Liver (tissue), 9 donors: Measurements from ENCODE around the gene SEZ6. TPM values are rescaled to one million over a fixed set of nuclear protein-coding genes. Genes with fewer than 3 reads are reported as not detected.

Source experiments
- DNase-seq: peaks from one replicate; pipeline ENCODE4 v3.0.0-alpha.2; 2017; ENCODE audit warnings: low spot score
- H3K27ac ChIP-seq, 2 donors: one replicate each; pipeline ENCODE4 v1.7.0; 2013; ENCODE audit warnings: inconsistent platforms in 2 of 2, low read length in 2 of 2, control low read depth in 1 of 2, low read depth in 1 of 2, mild to moderate bottlenecking in 1 of 2
- H3K27me3 ChIP-seq, 4 donors: one replicate each; pipeline versions ENCODE4 v1.6.1 to v1.7.0; 2013; ENCODE audit warnings: low read length in 3 of 4, inconsistent platforms in 1 of 4, mild to moderate bottlenecking in 1 of 4, moderate library complexity in 1 of 4; ENCODE audit not compliant: control insufficient read depth in 4 of 4, insufficient read depth in 4 of 4
- H3K36me3 ChIP-seq, 4 donors: one replicate each; pipeline versions ENCODE4 v1.6.1 to v1.7.0; 2013; ENCODE audit warnings: low read length in 3 of 4, mild to moderate bottlenecking in 3 of 4, low read depth in 1 of 4, moderate library complexity in 1 of 4; ENCODE audit not compliant: control insufficient read depth in 4 of 4, insufficient read depth in 3 of 4
- H3K4me1 ChIP-seq, 4 donors: one replicate each; pipeline versions ENCODE4 v1.6.1 to v1.7.0; 2013; ENCODE audit warnings: low read length in 3 of 4, mild to moderate bottlenecking in 3 of 4, moderate library complexity in 1 of 4; ENCODE audit not compliant: control insufficient read depth in 4 of 4, insufficient read depth in 4 of 4
- H3K4me3 ChIP-seq, 3 donors: one replicate each; pipeline versions ENCODE4 v1.6.1 to v1.7.0; 2013; ENCODE audit warnings: low read length in 3 of 3, control low read depth in 1 of 3, low read depth in 1 of 3, mild to moderate bottlenecking in 1 of 3
- H3K9ac ChIP-seq, 2 donors: one replicate each; pipeline ENCODE4 v1.7.0; 2013; ENCODE audit warnings: low read length in 2 of 2, mild to moderate bottlenecking in 2 of 2, moderate library complexity in 2 of 2, control low read depth in 1 of 2, low read depth in 1 of 2
- H3K9me3 ChIP-seq, 4 donors: one replicate each; pipeline versions ENCODE4 v1.6.1 to v1.7.0; 2013; ENCODE audit warnings: low read length in 3 of 4; ENCODE audit not compliant: control insufficient read depth in 4 of 4
- ATF3 ChIP-seq: IDR thresholded peaks from 2 replicates; pipeline ENCODE4 v1.6.1; 2016; ENCODE audit warnings: antibody characterized with exemption
- CTCF ChIP-seq: fragments of 150-350 bp; IDR thresholded peaks from 2 replicates; pipeline ENCODE4 v1.5.1; 2017; ENCODE audit warnings: improper control_type of control experiment, low read depth, low read length; ENCODE audit not compliant: missing input control
- EGR1 ChIP-seq, 2 donors: IDR thresholded peaks; 2 replicates each; pipeline ENCODE4 v1.6.1; 2016 to 2018; ENCODE audit warnings: antibody characterized with exemption in 2 of 2, low read depth in 2 of 2
- FOXA1 ChIP-seq: IDR thresholded peaks from 2 replicates; pipeline ENCODE4 v1.6.1; 2016; ENCODE audit warnings: antibody characterized with exemption
- FOXA2 ChIP-seq: IDR thresholded peaks from 2 replicates; pipeline ENCODE4 v1.6.1; 2016; ENCODE audit warnings: antibody characterized with exemption
- GABPA ChIP-seq, 2 donors: IDR thresholded peaks in 1 of 2; conservative IDR thresholded peaks in 1 of 2; 2 replicates each; pipeline ENCODE4 v1.6.1; 2016; ENCODE audit warnings: antibody characterized with exemption in 2 of 2, mild to moderate bottlenecking in 1 of 2, moderate library complexity in 1 of 2
- HNF4A ChIP-seq, 2 donors: conservative IDR thresholded peaks; 2 replicates each; pipeline ENCODE4 v1.6.1; 2016; ENCODE audit warnings: antibody characterized with exemption in 2 of 2, mild to moderate bottlenecking in 2 of 2
- HNF4G ChIP-seq: IDR thresholded peaks from 2 replicates; pipeline ENCODE4 v1.6.1; 2016; ENCODE audit warnings: antibody characterized with exemption
- JUND ChIP-seq, 2 donors: IDR thresholded peaks; 2 replicates each; pipeline ENCODE4 v1.6.1; 2016; ENCODE audit warnings: antibody characterized with exemption in 2 of 2
- MAX ChIP-seq: IDR thresholded peaks from 2 replicates; pipeline ENCODE4 v1.6.1; 2016; ENCODE audit warnings: antibody characterized with exemption
- NR2F2 ChIP-seq: IDR thresholded peaks from 2 replicates; pipeline ENCODE4 v1.6.1; 2016; ENCODE audit warnings: antibody characterized with exemption
- RAD21 ChIP-seq, 2 donors: IDR thresholded peaks; 2 replicates each; pipeline ENCODE4 v1.6.1; 2016; ENCODE audit warnings: antibody characterized with exemption in 2 of 2, mild to moderate bottlenecking in 2 of 2
- REST ChIP-seq: IDR thresholded peaks from 2 replicates; pipeline ENCODE4 v1.6.1; 2016; ENCODE audit warnings: antibody characterized with exemption, mild to moderate bottlenecking
- RXRA ChIP-seq, 2 donors: IDR thresholded peaks; 2 replicates each; pipeline ENCODE4 v1.6.1; 2017 to 2018; ENCODE audit warnings: antibody characterized with exemption in 2 of 2, mild to moderate bottlenecking in 1 of 2
- SP1 ChIP-seq: IDR thresholded peaks from 2 replicates; pipeline ENCODE4 v1.6.1; 2018; ENCODE audit warnings: antibody characterized with exemption, mild to moderate bottlenecking
- TAF1 ChIP-seq: conservative IDR thresholded peaks from 2 replicates; pipeline ENCODE4 v1.6.1; 2016; ENCODE audit warnings: antibody characterized with exemption, mild to moderate bottlenecking
- YY1 ChIP-seq: IDR thresholded peaks from 2 replicates; pipeline ENCODE4 v1.6.1; 2016; ENCODE audit warnings: antibody characterized with exemption, mild to moderate bottlenecking
- ZBTB33 ChIP-seq: IDR thresholded peaks from 2 replicates; pipeline ENCODE4 v1.6.1; 2016; ENCODE audit warnings: antibody characterized with exemption
- WGBS: extraction: QIAGEN DNeasy Blood & Tissue Kit; methylation state at CpG from one replicate; pipeline ENCODE4 v1.1.7; 2013; 5-methylcytosine and 5-hydroxymethylcytosine counted together
- polyA plus RNA-seq, 2 donors: library from polyadenylated mRNA; stranded (reverse) in 1 of 2; unstranded in 1 of 2; fragments of 200-250 nt in 1 of 2; fragments of >200 nt in 1 of 2; fragmentation: Nextera tagmentation in 1 of 2; extraction: Ambion mirVana in 1 of 2; gene quantifications; one replicate each; pipeline versions ENCODE4 v1.2.1 to v1.2.3, GENCODE V29; 2013 to 2015
- total RNA-seq, 2 donors: library from RNA; depleted of rRNA; stranded (reverse); fragments of >200 nt; gene quantifications; one replicate each; pipeline ENCODE4 v1.2.3, GENCODE V29; 2014
- donor health status: healthy.
- donor health status: healthy.
- donor health status: healthy.
- donor health status: healthy.
- donor health status: healthy.

The SEZ6 gene
- total and polyA plus RNA-seq, 4 donors: 0.39 TPM; not detected in 3

- TF ChIP-seq CTCF: no peak
Observed at GRCh38 chr17:28957277-28957991, 48.4 kb downstream of the SEZ6 start (continued).

- Histone ChIP-seq H3K4me1 (peaks cover 0 to 11% (median 5%) of the 10 kb centered on the region in 4 donors), H3K4me3 (no peak overlapping the region), H3K9ac (no peak overlapping the region), H3K9me3 (no peaks in the 10 kb centered on the region), H3K36me3 (no peaks in the 10 kb centered on the region), H3K27me3 (no peaks in the 10 kb centered on the region), H3K27ac (no peak overlapping the region)
- 94% methylated on average over 3 of the region's 3 CpGs for WGBS
- DNase-seq: no peak
- TF ChIP-seq JUND (IDR thresholded peaks at IDR 0.05) (no peak), YY1 (no peak), ZBTB33 (no peak), ATF3 (no peak), SP1 (no peak), HNF4G (no peak), TAF1 (no peak), FOXA1 (no peak), HNF4A (conservative IDR thresholded peaks at IDR 0.05) (no peak), EGR1 (IDR thresholded peaks at IDR 0.05; ENCODE audit: low read depth in 2 of 2) (no peak), RXRA (IDR thresholded peaks at IDR 0.05) (no peak), FOXA2 (no peak), NR2F2 (no peak), REST (no peak), CTCF (no peak), MAX (no peak), GABPA (IDR thresholded peaks at IDR 0.05 in 1 of 2, conservative IDR thresholded peaks at IDR 0.05 in 1 of 2) (no peak), RAD21 (IDR thresholded peaks at IDR 0.05) (no peak)
Observed at GRCh38 chr17:28956861-28957260, 49.0 kb downstream of the SEZ6 start.
